Peyer's patch (tissue), 4 donors: Measurements from ENCODE around the gene DLGAP1.

ENCODE experiments used
- POLR2A ChIP-seq, 2 donors: fragments of 450-650 bp; IDR thresholded peaks; one replicate each; pipeline ENCODE4 v1.5.1; 2017; ENCODE audit warnings: antibody characterized with exemption in 2 of 2, mild to moderate bottlenecking in 2 of 2, moderate library complexity in 2 of 2
- TF ChIP-seq, protein P1 (sequence below), 6 experiments: fragments of 450-650 bp in 4 of 6; fragments of 200-600 bp in 2 of 6; sonication (generic) in 1 of 6; IDR thresholded peaks; one replicate each; pipeline ENCODE4 v1.5.1; 2017 to 2019; ENCODE audit warnings: antibody characterized with exemption in 6 of 6, mild to moderate bottlenecking in 3 of 6, moderate library complexity in 1 of 6

DNA sequence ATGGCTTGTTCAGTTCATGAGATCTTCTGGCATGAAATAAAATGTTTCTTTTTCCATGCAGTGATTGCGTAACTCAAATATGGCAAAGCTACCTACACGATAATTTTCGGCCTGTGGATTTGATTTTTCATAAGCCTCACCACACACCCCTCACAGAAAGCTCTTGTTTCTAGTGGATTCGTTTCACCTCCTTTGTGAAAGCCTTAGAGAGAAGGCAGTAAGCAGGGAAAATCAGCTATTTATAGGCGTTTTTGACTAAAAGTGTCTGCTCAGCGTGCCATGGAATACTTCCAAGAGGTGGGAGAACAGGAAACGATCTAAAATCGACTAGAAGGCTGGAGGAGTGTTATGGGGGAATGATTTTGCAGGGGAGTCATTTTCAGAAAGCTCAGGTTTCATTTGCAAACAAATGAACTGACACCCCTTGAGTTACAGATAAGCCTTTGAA lies 587.2 kb downstream of the DLGAP1 start:
- TF ChIP-seq, protein P1, sequence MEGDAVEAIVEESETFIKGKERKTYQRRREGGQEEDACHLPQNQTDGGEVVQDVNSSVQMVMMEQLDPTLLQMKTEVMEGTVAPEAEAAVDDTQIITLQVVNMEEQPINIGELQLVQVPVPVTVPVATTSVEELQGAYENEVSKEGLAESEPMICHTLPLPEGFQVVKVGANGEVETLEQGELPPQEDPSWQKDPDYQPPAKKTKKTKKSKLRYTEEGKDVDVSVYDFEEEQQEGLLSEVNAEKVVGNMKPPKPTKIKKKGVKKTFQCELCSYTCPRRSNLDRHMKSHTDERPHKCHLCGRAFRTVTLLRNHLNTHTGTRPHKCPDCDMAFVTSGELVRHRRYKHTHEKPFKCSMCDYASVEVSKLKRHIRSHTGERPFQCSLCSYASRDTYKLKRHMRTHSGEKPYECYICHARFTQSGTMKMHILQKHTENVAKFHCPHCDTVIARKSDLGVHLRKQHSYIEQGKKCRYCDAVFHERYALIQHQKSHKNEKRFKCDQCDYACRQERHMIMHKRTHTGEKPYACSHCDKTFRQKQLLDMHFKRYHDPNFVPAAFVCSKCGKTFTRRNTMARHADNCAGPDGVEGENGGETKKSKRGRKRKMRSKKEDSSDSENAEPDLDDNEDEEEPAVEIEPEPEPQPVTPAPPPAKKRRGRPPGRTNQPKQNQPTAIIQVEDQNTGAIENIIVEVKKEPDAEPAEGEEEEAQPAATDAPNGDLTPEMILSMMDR (IDR thresholded peaks at IDR 0.05) = no peak
- TF ChIP-seq POLR2A (IDR thresholded peaks at IDR 0.05) = no peak
